GM18870 (cell line): Measurements from ENCODE around the gene FMR1NB.

Experiments
- ATAC-seq: cut with Tn5 transposase; IDR thresholded peaks from one replicate; pipeline ENCODE4 v1.9.1; 2021; ENCODE audit warnings: moderate library complexity; ENCODE audit not compliant: unreplicated experiment

FMR1NB gene

GRCh38 chrX:147981038-147981752 lies at the start of gene FMR1NB:
FMR1NB (plus strand) TSS chrX:147981337; CDS start chrX:147981403, 66 bp downstream.
- no peak for ATAC-seq

DNA sequence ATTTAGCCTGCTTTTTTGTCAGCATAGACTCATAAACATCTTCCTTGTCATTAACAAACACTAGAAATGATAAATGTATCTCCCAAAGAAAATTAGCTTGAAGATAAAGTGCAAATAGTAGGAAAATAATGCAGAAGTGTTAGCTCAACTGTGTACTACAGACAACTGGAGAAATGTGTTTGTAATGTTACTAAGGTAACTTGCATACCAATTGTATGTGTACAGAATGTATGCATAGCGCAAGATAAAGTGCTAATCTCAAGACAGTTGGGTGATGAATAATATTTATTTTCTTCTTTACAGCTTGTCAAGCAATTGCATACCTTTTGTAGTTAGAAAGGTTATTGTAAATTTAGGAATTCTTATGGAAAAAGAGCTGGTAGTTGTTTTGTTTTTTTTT lies 47.3 kb upstream of the FMR1NB start:
- no peak for ATAC-seq

GRCh38 chrX:147935156-147935758 lies 45.9 kb upstream of the FMR1NB start:
- ATAC-seq = no peak

GRCh38 chrX:147945286-147945685 lies 35.9 kb upstream of the FMR1NB start:
- no peak for ATAC-seq

- ATAC-seq = no peak
Observed at GRCh38 chrX:147948531-147948930, 32.6 kb upstream of the FMR1NB start.

DNA sequence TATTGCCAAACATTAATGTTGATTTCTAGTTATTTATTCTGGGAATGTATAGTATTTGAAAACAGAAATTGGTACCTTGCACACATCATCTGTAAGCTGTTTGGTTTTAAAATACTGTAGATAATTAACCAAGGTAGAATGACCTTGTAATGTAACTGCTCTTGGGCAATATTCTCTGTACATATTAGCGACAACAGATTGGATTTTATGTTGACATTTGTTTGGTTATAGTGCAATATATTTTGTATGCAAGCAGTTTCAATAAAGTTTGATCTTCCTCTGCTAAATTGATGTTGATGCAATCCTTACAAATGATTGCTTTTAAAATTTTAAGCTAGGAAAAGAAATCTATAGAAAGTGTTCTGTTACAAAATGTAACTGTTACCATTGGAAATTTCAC lies 30.8 kb upstream of the FMR1NB start:
- ATAC-seq = no peak

DNA sequence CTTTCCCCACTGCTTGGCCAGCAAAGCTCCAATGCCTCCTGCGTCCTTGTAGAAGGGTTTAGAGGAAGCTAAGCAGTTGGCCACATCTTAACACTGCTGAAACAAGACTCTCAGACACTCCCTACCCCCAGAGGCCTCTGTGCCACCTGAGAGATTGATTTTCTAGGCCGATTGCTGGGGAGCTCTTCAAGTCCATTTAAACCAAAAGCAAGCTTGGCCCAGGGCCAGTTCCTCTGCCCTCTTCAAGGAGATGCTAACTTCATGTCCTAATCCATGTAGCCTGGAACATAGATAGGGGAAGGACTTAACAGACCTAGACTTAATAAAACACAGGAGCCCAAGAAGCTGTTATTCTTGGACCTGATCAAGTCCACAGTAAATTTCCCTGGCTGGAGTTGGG lies 27.2 kb upstream of the FMR1NB start:
- no peak for ATAC-seq

DNA sequence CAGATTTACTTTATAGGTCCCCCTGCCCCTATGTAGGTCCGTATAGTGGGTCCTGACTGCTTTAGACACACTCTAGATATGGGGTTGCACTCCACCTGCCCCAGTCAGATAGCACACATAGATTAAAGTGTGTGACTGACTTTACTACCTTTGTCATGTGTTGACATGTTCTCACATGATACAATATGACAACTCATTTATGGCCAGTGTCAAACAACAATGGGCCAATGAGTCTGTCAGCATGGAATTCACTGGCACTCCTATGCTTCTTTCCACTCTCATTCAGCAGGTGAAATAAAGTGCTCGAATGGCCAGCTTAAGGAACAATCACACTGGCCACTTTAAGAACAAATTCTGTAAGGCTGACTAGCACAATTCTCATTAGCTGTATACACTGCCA lies 23.8 kb upstream of the FMR1NB start:
- no peak for ATAC-seq

DNA sequence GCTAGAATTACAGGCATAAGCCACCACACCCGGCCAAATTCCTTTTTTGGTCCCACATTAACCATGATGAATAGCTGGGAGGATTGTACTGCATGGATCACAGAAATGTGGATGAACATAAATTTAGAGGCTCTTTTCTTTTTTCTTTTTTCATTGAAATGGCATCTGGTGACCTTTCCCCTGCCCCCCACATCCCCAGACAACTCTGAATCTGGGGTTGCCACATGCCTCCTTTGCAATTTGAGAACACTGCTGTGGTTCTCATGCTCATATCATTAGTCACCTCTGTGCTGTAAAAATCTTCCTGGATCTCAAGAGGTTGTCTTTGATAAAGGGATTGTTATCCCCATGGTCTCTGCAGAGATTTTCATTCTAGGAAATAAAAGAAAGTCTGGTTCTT lies 22.8 kb upstream of the FMR1NB start:
- ATAC-seq = no peak

- no peak for ATAC-seq
Observed at GRCh38 chrX:147960722-147961121, 20.4 kb upstream of the FMR1NB start.

GRCh38 chrX:147962476-147962875 lies 18.7 kb upstream of the FMR1NB start:
- ATAC-seq = no peak

- ATAC-seq = no peak
Observed at GRCh38 chrX:147978931-147979330, 2.2 kb upstream of the FMR1NB start.

DNA sequence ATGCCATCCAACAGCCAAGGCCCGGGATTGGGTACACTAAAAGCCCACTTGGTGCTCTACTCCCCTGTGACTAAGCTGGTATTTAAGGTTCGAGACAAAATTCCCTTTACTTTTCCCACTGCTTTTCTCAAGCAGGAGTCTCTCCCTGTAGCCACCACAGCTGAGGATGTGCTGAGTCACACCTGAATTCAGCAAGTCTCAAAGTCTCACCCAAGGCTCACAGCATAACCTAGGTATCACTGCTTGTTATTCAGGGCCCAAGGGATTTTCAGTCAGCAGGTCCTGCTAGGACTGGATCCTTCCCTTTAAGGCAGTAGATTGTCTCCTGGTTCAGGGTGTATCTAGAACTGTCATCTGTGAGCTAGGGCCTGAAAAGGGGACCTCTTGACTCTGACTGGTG lies 39.2 kb downstream of the FMR1NB start:
- ATAC-seq = no peak

- peak; percentile 91 for ATAC-seq
Observed at GRCh38 chrX:148024425-148025148, 43.5 kb downstream of the FMR1NB start.

- no peak for ATAC-seq
Observed at GRCh38 chrX:148035380-148035779, 54.2 kb downstream of the FMR1NB start.

- ATAC-seq = no peak
Observed at GRCh38 chrX:148037020-148037419, 55.9 kb downstream of the FMR1NB start.

GRCh38 chrX:148043271-148043855 lies 62.2 kb downstream of the FMR1NB start:
- no peak for ATAC-seq

- ATAC-seq = no peak
Observed at GRCh38 chrX:148047200-148047599, 66.1 kb downstream of the FMR1NB start.

GRCh38 chrX:148049441-148049840 lies 68.3 kb downstream of the FMR1NB start:
- peak; percentile 69 for ATAC-seq

DNA sequence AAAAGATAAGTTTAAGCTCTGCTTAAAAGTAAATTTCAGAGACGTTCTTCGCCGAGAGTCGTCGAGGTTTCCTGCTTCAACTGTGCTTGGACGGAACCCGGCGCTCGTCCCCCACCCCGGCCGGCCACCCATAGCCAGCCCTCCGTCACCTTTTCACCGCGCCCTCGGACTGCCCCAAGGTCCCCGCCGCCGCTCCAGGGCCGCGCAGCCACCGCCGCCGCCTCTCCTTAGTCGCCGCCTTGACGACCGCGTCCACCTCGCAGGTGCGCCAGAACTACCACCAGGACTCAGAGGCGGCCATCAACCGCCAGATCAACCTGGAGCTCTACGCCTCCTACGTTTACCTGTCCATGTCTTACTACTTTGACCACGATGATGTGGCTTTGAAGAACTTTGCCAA lies 70.8 kb downstream of the FMR1NB start:
- ATAC-seq = no peak

DNA sequence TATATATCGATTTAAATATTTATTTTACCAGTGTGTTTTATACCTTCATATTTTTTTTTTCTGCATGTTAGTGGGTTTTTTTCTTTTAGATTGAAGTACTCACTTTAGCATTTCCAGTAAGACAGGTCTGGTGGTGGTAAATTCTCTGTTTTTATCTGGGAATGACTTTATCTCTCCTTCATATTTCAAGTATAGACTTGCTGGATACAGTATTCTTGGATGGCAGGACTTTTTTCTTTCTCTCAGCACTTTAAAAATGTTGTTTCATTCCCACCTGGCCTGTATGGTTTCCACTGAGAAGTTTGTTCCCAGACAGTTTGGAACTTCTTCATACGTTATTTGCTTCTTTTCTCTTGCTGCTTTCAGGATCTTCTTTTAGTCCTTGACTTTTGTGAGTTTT lies 86.1 kb downstream of the FMR1NB start:
- no peak for ATAC-seq
